Skeletal muscle tissue (tissue), 4 donors: ENCODE measurements around the gene CYP1A1. TPM values are rescaled to one million over a fixed set of nuclear protein-coding genes. Genes with fewer than 3 reads are reported as not detected.
A peak's percentile ranks its signal among the peaks of the same experiment; 100 is the strongest.

Experiments
- H3K27ac ChIP-seq: one replicate; pipeline ENCODE4 v1.7.0; 2013; ENCODE audit warnings: mild to moderate bottlenecking, low read depth, low read length, inconsistent platforms
- H3K27me3 ChIP-seq, 3 donors: one replicate each; pipeline ENCODE4 v1.7.0; 2013; ENCODE audit warnings: low read length in 3 of 3; ENCODE audit not compliant: control insufficient read depth in 3 of 3, insufficient read depth in 3 of 3
- H3K36me3 ChIP-seq, 3 donors: one replicate each; pipeline ENCODE4 v1.7.0; 2013; ENCODE audit warnings: low read length in 3 of 3; ENCODE audit not compliant: control insufficient read depth in 3 of 3, insufficient read depth in 3 of 3
- H3K4me1 ChIP-seq, 3 donors: one replicate each; pipeline ENCODE4 v1.7.0; 2013; ENCODE audit warnings: low read length in 3 of 3, mild to moderate bottlenecking in 3 of 3; ENCODE audit not compliant: control insufficient read depth in 3 of 3, insufficient read depth in 3 of 3
- H3K4me3 ChIP-seq, 3 donors: one replicate each; pipeline ENCODE4 v1.7.0; 2013; ENCODE audit warnings: low read length in 3 of 3
- H3K9ac ChIP-seq, 3 donors: one replicate each; pipeline ENCODE4 v1.7.0; 2013; ENCODE audit warnings: low read length in 3 of 3, mild to moderate bottlenecking in 3 of 3, moderate library complexity in 2 of 3, low read depth in 1 of 3
- H3K9me3 ChIP-seq, 3 donors: one replicate each; pipeline ENCODE4 v1.7.0; 2013; ENCODE audit warnings: low read length in 3 of 3; ENCODE audit not compliant: control insufficient read depth in 3 of 3
- total RNA-seq: library from RNA; depleted of rRNA; stranded (reverse); fragments of >200 nt; gene quantifications from one replicate; pipeline ENCODE4 v1.2.3, GENCODE V29; 2014
- donor health status: Osteomylitis.

Gene CYP1A1
- total RNA-seq, 1 donor from 2014 or later = not detected

- Histone ChIP-seq H3K27ac (no peak overlapping the region), H3K36me3 (no peaks in the 10 kb centered on the region), H3K9me3 (no peaks in the 10 kb centered on the region), H3K4me1 (no peaks in the 10 kb centered on the region), H3K4me3 (no peak overlapping the region), H3K9ac (no peak overlapping the region), H3K27me3 (peaks cover 0 to 6% (median 4%) of the 10 kb centered on the region in 3 donors)
Observed at GRCh38 chr15:74709011-74709410, 16.3 kb downstream of the CYP1A1 start.

- Histone ChIP-seq H3K27me3 (no peaks in the 10 kb centered on the region), H3K4me1 (peaks cover 10 to 20% (median 18%) of the 10 kb centered on the region in 3 donors), H3K27ac (no peak overlapping the region), H3K9ac (peak overlapping the region in 2 of 3 donors; percentile 94 to 98), H3K9me3 (no peaks in the 10 kb centered on the region), H3K36me3 (no peaks in the 10 kb centered on the region), H3K4me3 (peak overlapping the region in 2 of 3 donors; percentile 79 to 93)
Observed at GRCh38 chr15:74696808-74697207, 28.5 kb downstream of the CYP1A1 start.

- peak overlapping the region; percentile 79 to 98 (median 93) for H3K4me3 ChIP-seq
- peak overlapping the region; percentile 94 to 98 (median 94) for H3K9ac ChIP-seq
- H3K27ac ChIP-seq = peak overlapping the region; percentile 86
- H3K9me3 ChIP-seq = no peaks in the 10 kb centered on the region
- H3K36me3 ChIP-seq = no peaks in the 10 kb centered on the region
- no peaks in the 10 kb centered on the region for H3K27me3 ChIP-seq
- peaks cover 10 to 20% (median 18%) of the 10 kb centered on the region in 3 donors for H3K4me1 ChIP-seq
Observed at GRCh38 chr15:74696398-74696729, 29.0 kb downstream of the CYP1A1 start.

- H3K9ac ChIP-seq = peak within 1 kb of the TSS; percentile 94 to 98 (median 94)
- H3K4me1 ChIP-seq = peaks cover 10 to 20% (median 18%) of the 10 kb centered on the region in 3 donors
- H3K9me3 ChIP-seq = no peaks in the 10 kb centered on the region
- peak within 1 kb of the TSS; percentile 79 to 98 (median 93) for H3K4me3 ChIP-seq
- peak within 1 kb of the TSS; percentile 86 for H3K27ac ChIP-seq
- H3K27me3 ChIP-seq = no peaks in the 10 kb centered on the region
- no peaks in the 10 kb centered on the region for H3K36me3 ChIP-seq
Observed at GRCh38 chr15:74695597-74696397, 29.5 kb downstream of the CYP1A1 start, which contains the start of gene EDC3. Gene EDC3, minus strand, starts transcription at chr15:74696024. Its CDS starts 20,900 bp downstream, at chr15:74675124.

GRCh38 chr15:74692327-74692726, 33.0 kb downstream of the CYP1A1 start:
- Histone ChIP-seq H3K4me1 (peaks cover 10 to 20% (median 18%) of the 10 kb centered on the region in 3 donors), H3K9ac (no peak overlapping the region), H3K27ac (no peak overlapping the region), H3K27me3 (no peaks in the 10 kb centered on the region), H3K4me3 (no peak overlapping the region), H3K9me3 (no peaks in the 10 kb centered on the region), H3K36me3 (no peaks in the 10 kb centered on the region)

GRCh38 chr15:74683758-74684157, 41.6 kb downstream of the CYP1A1 start:
- no peaks in the 10 kb centered on the region for H3K27me3 ChIP-seq
- no peak overlapping the region for H3K4me3 ChIP-seq
- no peak overlapping the region for H3K27ac ChIP-seq
- H3K36me3 ChIP-seq = peaks cover 4 to 13% (median 7%) of the 10 kb centered on the region in 3 donors
- H3K9ac ChIP-seq = no peak overlapping the region
- H3K4me1 ChIP-seq = no peaks in the 10 kb centered on the region
- H3K9me3 ChIP-seq = peaks cover 0 to 4% (median 0%) of the 10 kb centered on the region in 3 donors

- no peaks in the 10 kb centered on the region for H3K4me1 ChIP-seq
- H3K36me3 ChIP-seq = peaks cover 4 to 13% (median 7%) of the 10 kb centered on the region in 3 donors
- H3K4me3 ChIP-seq = no peak overlapping the region
- H3K27me3 ChIP-seq = no peaks in the 10 kb centered on the region
- peaks cover 0 to 4% (median 0%) of the 10 kb centered on the region in 3 donors for H3K9me3 ChIP-seq
- H3K9ac ChIP-seq = no peak overlapping the region
- H3K27ac ChIP-seq = no peak overlapping the region
Observed at GRCh38 chr15:74682954-74683353, 42.4 kb downstream of the CYP1A1 start.

GRCh38 chr15:74680456-74680855, 44.9 kb downstream of the CYP1A1 start:
- H3K9me3 ChIP-seq = peaks cover 0 to 4% (median 0%) of the 10 kb centered on the region in 3 donors

GRCh38 chr15:74676801-74677200, 48.5 kb downstream of the CYP1A1 start:
- Histone ChIP-seq H3K4me3 (no peak overlapping the region), H3K9me3 (no peaks in the 10 kb centered on the region), H3K36me3 (peaks cover 4 to 17% (median 11%) of the 10 kb centered on the region in 3 donors), H3K27me3 (no peaks in the 10 kb centered on the region), H3K9ac (no peak overlapping the region), H3K27ac (no peak overlapping the region), H3K4me1 (no peaks in the 10 kb centered on the region)

More at GRCh38 chr15:74680456-74680855, 44.9 kb downstream of the CYP1A1 start:
- H3K4me1 ChIP-seq = no peaks in the 10 kb centered on the region
- no peak overlapping the region for H3K27ac ChIP-seq
- no peak overlapping the region for H3K9ac ChIP-seq
- H3K4me3 ChIP-seq = no peak overlapping the region
- H3K27me3 ChIP-seq = no peaks in the 10 kb centered on the region
- peaks cover 4 to 8% (median 4%) of the 10 kb centered on the region in 3 donors for H3K36me3 ChIP-seq

- H3K36me3 ChIP-seq = peaks cover 14 to 31% (median 25%) of the 10 kb centered on the region in 3 donors
- no peak overlapping the region for H3K27ac ChIP-seq
- H3K27me3 ChIP-seq = no peaks in the 10 kb centered on the region
- H3K4me3 ChIP-seq = no peak overlapping the region
- H3K4me1 ChIP-seq = no peaks in the 10 kb centered on the region
- H3K9me3 ChIP-seq = no peaks in the 10 kb centered on the region
- no peak overlapping the region for H3K9ac ChIP-seq
Observed at GRCh38 chr15:74674161-74674560, 51.2 kb downstream of the CYP1A1 start.
